GM12872 (cell line): Measurements from ENCODE around the gene ANO4.

Source experiments
- TF ChIP-seq, protein P1 (sequence below): IDR thresholded peaks from 3 replicates; pipeline ENCODE4 v1.5.1; 2011; ENCODE audit warnings: low read depth, mild to moderate bottlenecking, low read length, moderate library complexity; ENCODE audit not compliant: insufficient read depth

ANO4 gene

GRCh38 chr12:101086490-101087135 is 292.0 kb downstream of the ANO4 start:
- TF ChIP-seq, protein P1, sequence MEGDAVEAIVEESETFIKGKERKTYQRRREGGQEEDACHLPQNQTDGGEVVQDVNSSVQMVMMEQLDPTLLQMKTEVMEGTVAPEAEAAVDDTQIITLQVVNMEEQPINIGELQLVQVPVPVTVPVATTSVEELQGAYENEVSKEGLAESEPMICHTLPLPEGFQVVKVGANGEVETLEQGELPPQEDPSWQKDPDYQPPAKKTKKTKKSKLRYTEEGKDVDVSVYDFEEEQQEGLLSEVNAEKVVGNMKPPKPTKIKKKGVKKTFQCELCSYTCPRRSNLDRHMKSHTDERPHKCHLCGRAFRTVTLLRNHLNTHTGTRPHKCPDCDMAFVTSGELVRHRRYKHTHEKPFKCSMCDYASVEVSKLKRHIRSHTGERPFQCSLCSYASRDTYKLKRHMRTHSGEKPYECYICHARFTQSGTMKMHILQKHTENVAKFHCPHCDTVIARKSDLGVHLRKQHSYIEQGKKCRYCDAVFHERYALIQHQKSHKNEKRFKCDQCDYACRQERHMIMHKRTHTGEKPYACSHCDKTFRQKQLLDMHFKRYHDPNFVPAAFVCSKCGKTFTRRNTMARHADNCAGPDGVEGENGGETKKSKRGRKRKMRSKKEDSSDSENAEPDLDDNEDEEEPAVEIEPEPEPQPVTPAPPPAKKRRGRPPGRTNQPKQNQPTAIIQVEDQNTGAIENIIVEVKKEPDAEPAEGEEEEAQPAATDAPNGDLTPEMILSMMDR = no peak

- TF ChIP-seq, protein P1 = no peak
Measured at GRCh38 chr12:101087920-101088319, 293.3 kb downstream of the ANO4 start.

- TF ChIP-seq, protein P1 = no peak
Measured at GRCh38 chr12:101089271-101089670, 294.7 kb downstream of the ANO4 start.

DNA sequence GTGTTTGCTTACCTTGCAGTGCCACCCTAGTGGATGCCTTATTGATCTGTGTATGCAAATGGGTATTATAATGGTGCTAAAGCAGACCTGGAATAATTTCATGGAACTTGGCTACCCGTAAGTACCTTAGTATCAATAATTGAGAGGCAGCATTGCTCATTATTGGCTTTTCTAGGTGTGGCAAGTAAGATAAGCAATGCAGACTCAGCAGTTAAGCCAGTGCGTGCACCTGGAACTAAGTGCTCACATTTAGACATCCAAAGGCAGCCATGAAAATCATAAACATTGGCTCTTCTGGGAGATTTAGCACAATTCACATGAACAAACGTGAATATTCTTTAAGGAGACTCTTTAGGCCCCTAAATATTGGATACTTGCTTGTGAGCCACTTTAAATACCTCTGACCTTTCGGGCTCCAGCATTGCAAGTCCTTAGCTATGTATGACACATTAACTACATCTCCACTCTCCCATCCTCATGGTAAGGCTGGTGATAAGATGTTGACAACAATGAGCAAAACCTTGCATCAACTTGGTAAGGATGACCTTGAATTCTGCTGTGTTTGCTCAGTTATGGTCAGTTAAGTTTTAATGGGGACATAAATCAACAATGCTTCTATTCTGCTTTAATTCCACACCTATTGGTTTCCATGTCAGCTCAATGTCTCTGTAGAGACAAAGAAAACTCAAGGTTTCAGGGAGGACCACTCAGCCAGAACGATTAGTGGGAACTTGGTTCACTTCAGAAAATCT is 303.4 kb downstream of the ANO4 start:
- TF ChIP-seq, protein P1 = no peak

DNA sequence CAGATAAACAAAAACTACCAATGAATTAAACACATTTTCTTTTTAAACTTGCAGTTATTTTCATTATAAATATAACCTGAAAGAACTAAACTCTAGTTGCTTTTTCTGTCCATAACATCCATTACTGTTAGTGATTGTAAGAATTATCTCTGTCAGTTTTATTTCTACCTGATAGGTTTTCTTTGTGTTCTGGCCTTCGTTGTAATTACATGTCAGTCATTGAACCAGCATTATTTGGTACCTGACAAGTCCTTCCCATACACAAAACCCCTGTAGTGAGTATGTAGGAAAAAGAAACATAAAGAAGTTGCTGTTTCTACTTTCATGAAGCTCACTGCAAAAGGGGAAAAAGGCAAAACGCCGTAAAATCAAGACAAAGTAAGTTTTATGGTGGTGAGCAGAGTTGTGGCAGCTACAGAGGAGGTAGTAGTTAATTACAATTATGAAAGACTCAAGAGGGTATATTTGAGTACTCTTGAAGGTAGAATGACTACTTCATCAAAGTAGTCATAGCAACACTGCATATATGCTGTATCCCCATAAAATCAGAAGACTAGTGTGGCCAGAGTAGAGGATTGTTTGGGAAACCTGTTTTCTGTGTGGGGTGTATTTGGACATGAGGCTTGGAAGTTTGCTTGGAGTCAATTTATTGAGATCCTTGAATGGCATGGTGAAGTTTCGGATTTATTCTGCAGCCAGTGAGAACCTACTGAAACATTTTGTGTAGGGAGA is 312.6 kb downstream of the ANO4 start:
- TF ChIP-seq, protein P1 = no peak

DNA sequence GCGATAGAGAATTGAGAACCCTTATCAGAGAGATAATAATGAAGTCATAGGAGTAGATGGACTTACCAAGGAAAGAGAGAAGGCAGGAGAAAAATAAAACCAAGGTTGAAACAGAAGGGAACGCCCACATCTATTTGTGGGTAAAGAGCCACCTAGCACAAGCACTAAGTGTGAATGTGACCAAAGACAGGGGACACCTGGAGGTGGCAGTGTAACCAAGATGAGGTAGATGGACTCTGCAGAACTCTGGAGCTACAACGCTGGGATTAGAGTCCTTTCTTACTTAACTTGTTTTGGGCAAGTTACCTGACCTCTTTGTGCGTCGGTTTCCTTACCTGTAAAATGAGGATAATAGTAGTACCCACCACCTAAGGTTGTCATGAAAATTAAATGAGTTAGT is 313.6 kb downstream of the ANO4 start:
- TF ChIP-seq, protein P1 = no peak

DNA sequence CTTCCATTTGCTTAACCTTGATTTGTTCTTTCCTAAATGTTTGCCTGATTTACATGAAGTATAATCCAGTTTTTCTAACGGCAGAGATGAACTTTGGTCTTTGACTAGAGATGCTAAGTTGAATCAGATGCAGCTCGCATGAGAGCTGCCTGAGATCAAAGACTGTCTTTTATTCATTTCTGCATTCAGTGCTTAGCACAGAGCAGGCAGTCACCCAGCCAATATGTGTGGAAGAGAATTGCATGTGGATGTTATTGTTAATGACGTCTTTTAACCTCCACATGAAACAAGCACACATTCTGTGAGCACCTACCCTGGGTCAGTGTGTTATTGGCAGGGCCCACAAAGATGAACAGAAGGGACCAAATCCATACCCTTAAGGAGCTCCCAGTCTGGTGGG is 316.3 kb downstream of the ANO4 start:
- TF ChIP-seq, protein P1 = no peak
